ENCODE measurements around the gene RNF145. TPM values are rescaled to one million over a fixed set of nuclear protein-coding genes. Genes with fewer than 3 reads are reported as not detected.

The RNF145 gene
- total RNA-seq, 1 donor from 2014 or later, result 221 TPM

GRCh38 chr5:159157552-159157951, 51.8 kb downstream of the RNF145 start:
- Histone ChIP-seq H3K9me3 (no peaks in the 10 kb centered on the region), H3K27ac (no peak overlapping the region), H3K36me3 (peaks cover 59% of the 10 kb centered on the region), H3K4me3 (no peak overlapping the region), H3K27me3 (ENCODE audit: low read depth) (no peaks in the 10 kb centered on the region), H3K4me1 (peaks cover 17% of the 10 kb centered on the region)
- intact Hi-C loops (cut with DNase I), result loop anchor here (10.0 kb wide), 1 partner anchor 107 kb away; the partner anchor contains the start of gene UBLCP1
- peak in 1 of 2 donors; percentile 28 for ATAC-seq
- DNase-seq, result no peak
- no peak for TF ChIP-seq CTCF (IDR thresholded peaks at IDR 0.05)

DNA sequence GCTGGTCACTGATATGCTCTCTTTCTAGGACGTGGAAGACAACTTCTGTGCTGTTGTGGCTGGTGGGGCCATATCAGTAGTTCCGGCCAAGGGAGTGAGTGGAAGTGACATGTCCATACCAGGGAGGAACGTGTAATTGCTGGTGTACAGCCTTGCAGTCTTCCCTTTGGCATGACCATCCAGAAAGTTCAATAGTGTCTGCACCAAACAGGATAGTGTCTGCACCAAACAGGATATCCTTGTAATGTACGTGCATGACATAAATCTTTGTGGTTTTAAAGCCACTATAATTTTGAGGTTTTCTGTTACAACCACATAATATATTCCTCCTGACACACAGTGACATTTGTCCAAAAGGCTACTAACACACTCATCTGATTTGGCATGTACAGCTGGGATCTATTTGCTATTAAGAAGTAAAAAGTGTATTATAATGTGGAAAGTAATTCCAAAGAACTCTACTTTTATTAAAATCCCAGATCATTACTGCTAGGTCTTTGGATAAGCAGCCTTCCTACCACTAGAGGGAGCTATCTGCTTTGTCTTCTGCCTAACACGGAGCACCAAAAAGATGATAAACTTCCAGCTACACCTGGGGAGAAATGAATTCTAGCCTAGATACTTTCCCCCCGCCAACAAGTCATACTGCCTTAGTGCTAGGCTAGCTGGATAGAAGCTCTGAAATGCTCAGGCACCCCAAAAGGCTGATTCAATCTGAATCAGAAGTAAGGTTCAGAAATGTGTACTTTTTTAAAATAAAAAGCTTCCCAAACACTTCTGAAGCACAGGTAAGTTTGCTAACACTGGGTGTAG, 52.7 kb downstream of the RNF145 start:
- Histone ChIP-seq H3K27ac (no peak overlapping the region), H3K9me3 (no peaks in the 10 kb centered on the region), H3K27me3 (ENCODE audit: low read depth) (no peaks in the 10 kb centered on the region), H3K4me1 (peaks cover 17% of the 10 kb centered on the region), H3K4me3 (no peak overlapping the region), H3K36me3 (peaks cover 52% of the 10 kb centered on the region)
- TF ChIP-seq CTCF (IDR thresholded peaks at IDR 0.05), result peak; percentile 90
- no peak for DNase-seq
- intact Hi-C loops (cut with DNase I), result loop anchor here (10.0 kb wide), 1 partner anchor 108 kb away; the partner anchor contains the start of gene UBLCP1
- ATAC-seq, result peak; percentile 86 to 87

GRCh38 chr5:159155960-159156359, 53.4 kb downstream of the RNF145 start:
- Histone ChIP-seq H3K4me3 (no peak overlapping the region), H3K27me3 (ENCODE audit: low read depth) (no peaks in the 10 kb centered on the region), H3K9me3 (no peaks in the 10 kb centered on the region), H3K4me1 (peaks cover 17% of the 10 kb centered on the region), H3K36me3 (peaks cover 46% of the 10 kb centered on the region), H3K27ac (no peak overlapping the region)
- intact Hi-C loops (cut with DNase I), result loop anchor here (10.0 kb wide), 1 partner anchor 109 kb away; the partner anchor contains the start of gene UBLCP1
- ATAC-seq (no peak), DNase-seq (no peak)
- TF ChIP-seq CTCF (IDR thresholded peaks at IDR 0.05), result no peak

- no peak overlapping the region for H3K27ac ChIP-seq
- no peaks in the 10 kb centered on the region for H3K27me3 ChIP-seq (ENCODE audit: low read depth)
- H3K9me3 ChIP-seq, result no peaks in the 10 kb centered on the region
- ATAC-seq (no peak), DNase-seq (no peak)
- intact Hi-C loops (cut with DNase I), result loop anchor here (10.0 kb wide), 1 partner anchor 112 kb away; the partner anchor contains the start of gene UBLCP1
- no peak for TF ChIP-seq CTCF (IDR thresholded peaks at IDR 0.05)
- peaks cover 18% of the 10 kb centered on the region for H3K36me3 ChIP-seq
- H3K4me1 ChIP-seq, result peaks cover 9% of the 10 kb centered on the region
- no peak overlapping the region for H3K4me3 ChIP-seq
Measured at GRCh38 chr5:159152876-159153275, 56.5 kb downstream of the RNF145 start.

- H3K27ac ChIP-seq, result no peak overlapping the region
- TF ChIP-seq CTCF (IDR thresholded peaks at IDR 0.05), result no peak
- H3K36me3 ChIP-seq, result no peaks in the 10 kb centered on the region
- no peaks in the 10 kb centered on the region for H3K4me1 ChIP-seq
- intact Hi-C loops (cut with DNase I), result no loop called here
- no peaks in the 10 kb centered on the region for H3K27me3 ChIP-seq (ENCODE audit: low read depth)
- H3K4me3 ChIP-seq, result no peak overlapping the region
- DNase-seq, result no peak
- no peak for ATAC-seq
- H3K9me3 ChIP-seq, result no peaks in the 10 kb centered on the region
Measured at GRCh38 chr5:159149085-159149484, 60.3 kb downstream of the RNF145 start.
